ENCODE measurements around the gene TULP4. TPM values are rescaled to one million over a fixed set of nuclear protein-coding genes. Genes with fewer than 3 reads are reported as not detected.

The TULP4 gene
- total RNA-seq, 1 donor from 2014 or later = 104 TPM

- intact Hi-C loops (cut with DNase I) = no loop called here
- no peak for TF ChIP-seq CTCF (IDR thresholded peaks at IDR 0.05)
- peak in 1 of 2 donors; percentile 74 for ATAC-seq
- H3K36me3 ChIP-seq = no peaks in the 10 kb centered on the region
- no peaks in the 10 kb centered on the region for H3K9me3 ChIP-seq
- no peak overlapping the region for H3K27ac ChIP-seq
- no peak for DNase-seq
- H3K4me1 ChIP-seq = peaks cover 10% of the 10 kb centered on the region
- no peak overlapping the region for H3K4me3 ChIP-seq
- H3K27me3 ChIP-seq (ENCODE audit: low read depth) = no peaks in the 10 kb centered on the region
These were observed 42.6 kb upstream of the TULP4 start for GRCh38 chr6:158269657-158270056.

GRCh38 chr6:158270389-158271127 is 41.7 kb upstream of the TULP4 start:
- Histone ChIP-seq H3K36me3 (no peaks in the 10 kb centered on the region), H3K4me3 (no peak overlapping the region), H3K27me3 (ENCODE audit: low read depth) (no peaks in the 10 kb centered on the region), H3K9me3 (no peaks in the 10 kb centered on the region), H3K27ac (no peak overlapping the region), H3K4me1 (peaks cover 10% of the 10 kb centered on the region)
- TF ChIP-seq CTCF (IDR thresholded peaks at IDR 0.05) = no peak
- DNase-seq (no peak), ATAC-seq (peak in 1 of 2 donors; percentile 33)
- intact Hi-C loops (cut with DNase I) = no loop called here

GRCh38 chr6:158272324-158272723 is 39.9 kb upstream of the TULP4 start:
- Histone ChIP-seq H3K4me3 (no peak overlapping the region), H3K27me3 (ENCODE audit: low read depth) (no peaks in the 10 kb centered on the region), H3K9me3 (no peaks in the 10 kb centered on the region), H3K27ac (no peak overlapping the region), H3K4me1 (peaks cover 10% of the 10 kb centered on the region), H3K36me3 (no peaks in the 10 kb centered on the region)
- intact Hi-C loops (cut with DNase I) = no loop called here
- ATAC-seq (no peak), DNase-seq (no peak)
- TF ChIP-seq CTCF (IDR thresholded peaks at IDR 0.05) = no peak

- Histone ChIP-seq H3K9me3 (no peaks in the 10 kb centered on the region), H3K4me3 (no peak overlapping the region), H3K4me1 (no peaks in the 10 kb centered on the region), H3K27me3 (ENCODE audit: low read depth) (no peaks in the 10 kb centered on the region), H3K36me3 (no peaks in the 10 kb centered on the region), H3K27ac (no peak overlapping the region)
- no peak for TF ChIP-seq CTCF (IDR thresholded peaks at IDR 0.05)
- intact Hi-C loops (cut with DNase I) = no loop called here
- DNase-seq = no peak
- peak; percentile 79 to 81 for ATAC-seq
These were observed 34.3 kb upstream of the TULP4 start for GRCh38 chr6:158278004-158278403.

- TF ChIP-seq CTCF (IDR thresholded peaks at IDR 0.05) = no peak
- Histone ChIP-seq H3K27me3 (ENCODE audit: low read depth) (no peaks in the 10 kb centered on the region), H3K9me3 (no peaks in the 10 kb centered on the region), H3K4me3 (no peak overlapping the region), H3K36me3 (no peaks in the 10 kb centered on the region), H3K4me1 (peaks cover 10% of the 10 kb centered on the region), H3K27ac (no peak overlapping the region)
- intact Hi-C loops (cut with DNase I) = no loop called here
- ATAC-seq (no peak), DNase-seq (no peak)
These were observed 32.6 kb upstream of the TULP4 start for GRCh38 chr6:158279615-158280014.
